SW 1271 (cell line): ENCODE data around the gene DNMBP.
"Not testable (repeated sequence)": the region's sequence is repeated elsewhere in the genome, so short reads cannot be mapped to it uniquely, and the experiment has no call there.

Experiments used
- DNase-seq, 2 experiments: peaks; one replicate each; lab custom pipeline; 2025; lab: John Stamatoyannopoulos, UW

Gene DNMBP

GRCh38 chr10:99945263-99945662 lies 64.5 kb downstream of the DNMBP start:
- DNase-seq, result no peak

GRCh38 chr10:99944860-99945259 lies 64.9 kb downstream of the DNMBP start:
- no peak for DNase-seq

- DNase-seq, result no peak
These were observed 65.8 kb downstream of the DNMBP start for GRCh38 chr10:99943908-99944307.

- no peak for DNase-seq
These were observed 67.6 kb downstream of the DNMBP start for GRCh38 chr10:99941942-99942820.

- no peak for DNase-seq
These were observed 71.2 kb downstream of the DNMBP start for GRCh38 chr10:99938563-99938962.

GRCh38 chr10:99937630-99938029 lies 72.1 kb downstream of the DNMBP start:
- no peak for DNase-seq

- DNase-seq, result not testable (repeated sequence)
These were observed 77.4 kb downstream of the DNMBP start for GRCh38 chr10:99932203-99932957.

GRCh38 chr10:99930731-99931550 lies 78.8 kb downstream of the DNMBP start:
- peak in 1 of 2 experiments; percentile 8 for DNase-seq

- no peak for DNase-seq
These were observed 80.4 kb downstream of the DNMBP start for GRCh38 chr10:99929360-99929759.

GRCh38 chr10:99927721-99928280 lies 81.9 kb downstream of the DNMBP start:
- DNase-seq, result no peak

GRCh38 chr10:99926925-99927720 lies 82.6 kb downstream of the DNMBP start:
- DNase-seq, result peak in 1 of 2 experiments; percentile 38

GRCh38 chr10:99924451-99925255 lies 85.1 kb downstream of the DNMBP start:
- no peak for DNase-seq

GRCh38 chr10:99921948-99922347 lies 87.8 kb downstream of the DNMBP start:
- peak in 1 of 2 experiments; percentile 24 for DNase-seq

GRCh38 chr10:99920901-99921300 lies 88.8 kb downstream of the DNMBP start:
- peak in 1 of 2 experiments; percentile 47 for DNase-seq

GRCh38 chr10:99920486-99920885 lies 89.3 kb downstream of the DNMBP start:
- DNase-seq, result no peak

- peak in 1 of 2 experiments; percentile 28 for DNase-seq
These were observed 91.6 kb downstream of the DNMBP start for GRCh38 chr10:99917963-99918825.

- DNase-seq, result no peak
These were observed 93.0 kb downstream of the DNMBP start for GRCh38 chr10:99916776-99917175.

GRCh38 chr10:99915414-99915813 lies 94.3 kb downstream of the DNMBP start:
- no peak for DNase-seq

GRCh38 chr10:99914236-99914635 lies 95.5 kb downstream of the DNMBP start:
- DNase-seq, result no peak
